CD1c-positive myeloid dendritic cell (primary cell): ENCODE data around the gene EXD3.
"Not testable (repeated sequence)": the region's sequence is repeated elsewhere in the genome, so short reads cannot be mapped to it uniquely, and the experiment has no call there.

Experiments
- DNase-seq: peaks from one replicate; pipeline ENCODE4 v3.0.0-alpha.2; 2016; ENCODE audit errors: extremely low spot score

EXD3 gene

DNA sequence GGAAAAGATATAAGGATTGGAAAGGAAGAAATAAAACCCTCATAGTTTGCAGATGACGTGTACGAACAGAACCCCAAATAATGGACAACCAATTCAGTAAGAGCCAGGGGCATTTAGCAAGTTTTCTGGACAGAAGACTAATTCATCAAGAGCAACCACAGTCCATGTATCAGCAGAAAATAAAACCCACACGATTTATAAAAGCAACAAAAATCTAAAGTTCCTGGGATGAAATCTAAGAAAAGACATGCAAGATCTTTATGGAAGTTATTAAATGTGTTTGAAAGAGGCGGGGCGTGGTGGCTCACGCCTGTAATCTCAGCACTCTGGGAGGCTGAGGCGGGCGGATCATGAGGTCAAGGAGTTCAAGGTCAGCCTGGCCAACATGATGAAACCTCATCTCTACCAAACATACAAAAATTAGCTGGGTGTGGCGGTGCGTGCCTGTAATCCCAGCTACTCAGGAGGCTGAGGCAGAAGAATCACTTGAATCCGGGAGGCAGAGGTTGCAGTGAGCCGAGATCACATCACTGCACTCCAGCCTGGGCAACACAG is 83.0 kb downstream of the EXD3 start:
- not testable (repeated sequence) for DNase-seq

DNA sequence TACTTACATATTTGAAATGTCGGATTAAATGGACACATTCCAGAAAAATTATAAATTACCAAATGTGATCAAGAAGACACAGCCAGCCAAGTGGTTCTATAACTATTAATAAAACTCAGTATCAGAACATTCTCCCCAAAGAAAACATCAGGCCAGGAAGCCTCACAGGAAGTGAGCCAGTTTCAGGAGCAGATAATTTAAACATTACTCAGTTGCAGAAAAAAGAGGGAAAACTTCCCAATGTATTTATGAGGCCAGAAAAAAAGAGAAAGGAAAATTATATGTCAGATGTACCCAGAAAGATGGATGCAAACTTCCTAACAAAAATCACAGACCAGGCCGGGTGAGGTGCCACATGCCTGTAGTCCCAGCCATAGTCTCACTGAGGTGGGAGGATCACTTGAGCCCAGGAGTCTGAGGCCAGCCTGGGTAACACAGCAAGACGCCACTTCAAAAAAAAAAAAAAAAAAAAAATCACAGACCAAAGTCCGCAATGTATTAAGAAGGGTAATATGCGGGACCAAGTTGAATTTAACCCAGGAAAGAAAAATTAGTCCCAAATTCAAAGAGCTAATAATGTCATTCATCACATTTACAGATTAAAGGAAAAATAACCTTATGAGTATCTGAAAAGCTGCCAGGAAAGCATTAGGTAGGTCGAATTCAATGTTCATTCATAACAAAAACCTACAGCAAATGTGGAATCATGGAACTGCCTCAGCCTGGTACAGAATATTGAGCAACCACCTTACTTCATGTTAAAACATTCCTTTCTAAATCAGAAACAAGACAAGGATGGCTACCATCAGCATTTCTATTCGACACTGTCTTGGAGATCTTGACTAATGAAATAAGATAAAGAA is 83.7 kb downstream of the EXD3 start:
- no peak for DNase-seq

DNA sequence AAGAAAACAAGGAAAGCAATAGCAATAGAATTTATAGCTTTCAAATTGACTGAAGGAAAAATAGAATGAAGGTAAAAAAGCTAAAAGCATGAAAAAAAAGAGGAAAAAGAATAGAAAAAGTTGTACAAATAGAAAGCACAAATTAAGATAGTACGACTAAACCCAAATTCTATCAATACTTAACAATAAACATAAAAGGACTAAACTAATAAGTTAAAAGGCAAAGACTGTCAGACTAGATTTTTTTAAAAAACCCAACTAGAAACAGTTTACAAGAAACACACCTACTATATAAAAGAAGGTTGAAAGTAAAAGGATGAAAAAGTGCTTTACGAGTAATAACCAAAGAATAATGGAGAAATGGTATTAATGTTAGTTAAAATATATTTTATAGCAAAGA is 86.2 kb downstream of the EXD3 start:
- no peak for DNase-seq

DNA sequence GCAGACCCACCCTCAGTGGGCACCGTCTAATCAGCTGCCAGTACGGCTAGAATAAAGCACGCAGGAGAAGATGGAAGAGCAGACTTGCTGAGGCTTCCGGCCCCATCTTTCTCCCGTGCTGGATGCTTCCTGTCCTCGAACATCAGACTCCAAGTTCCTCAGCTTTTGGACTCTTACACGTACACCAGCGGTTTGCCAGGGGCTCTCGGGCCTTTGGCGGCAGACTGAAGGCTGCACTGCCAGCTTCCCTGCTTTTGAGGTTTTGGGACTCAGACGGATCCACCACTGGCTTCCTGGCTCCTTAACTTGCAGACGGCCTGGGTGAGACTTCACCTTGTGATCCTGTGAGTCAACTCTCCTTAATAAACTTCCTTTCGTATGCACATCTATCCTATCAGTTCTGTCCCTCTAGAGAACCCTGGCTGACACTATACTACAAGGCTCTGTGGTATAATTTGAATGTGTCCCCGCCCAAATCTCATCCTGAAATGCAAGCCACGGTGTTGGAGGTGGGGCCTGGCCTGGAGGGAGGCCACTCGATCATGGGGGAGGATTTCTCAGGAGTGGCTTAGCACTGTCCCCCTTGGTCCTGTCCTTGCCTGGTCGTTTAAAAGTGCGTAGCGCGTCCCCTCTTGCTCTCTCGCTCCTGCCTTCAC is 89.8 kb downstream of the EXD3 start:
- no peak for DNase-seq

DNA sequence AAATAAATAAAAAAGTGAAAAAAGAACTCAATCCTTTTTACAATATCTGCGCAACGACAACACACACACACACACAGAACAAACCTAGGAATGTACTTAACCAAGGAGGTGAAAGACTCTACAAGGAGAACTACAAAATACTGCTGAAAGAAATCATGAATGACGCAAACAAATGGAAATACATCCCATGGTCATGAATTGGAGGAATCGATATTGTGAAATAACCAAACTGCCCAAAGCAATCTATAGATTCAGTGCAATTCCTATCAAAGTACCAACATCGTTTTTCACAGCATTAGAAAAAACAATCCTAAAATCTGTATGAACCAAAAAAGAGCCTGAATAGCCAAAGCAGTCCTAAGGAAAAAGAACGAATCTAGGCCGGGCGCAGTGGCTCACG is 91.0 kb downstream of the EXD3 start:
- no peak for DNase-seq

DNA sequence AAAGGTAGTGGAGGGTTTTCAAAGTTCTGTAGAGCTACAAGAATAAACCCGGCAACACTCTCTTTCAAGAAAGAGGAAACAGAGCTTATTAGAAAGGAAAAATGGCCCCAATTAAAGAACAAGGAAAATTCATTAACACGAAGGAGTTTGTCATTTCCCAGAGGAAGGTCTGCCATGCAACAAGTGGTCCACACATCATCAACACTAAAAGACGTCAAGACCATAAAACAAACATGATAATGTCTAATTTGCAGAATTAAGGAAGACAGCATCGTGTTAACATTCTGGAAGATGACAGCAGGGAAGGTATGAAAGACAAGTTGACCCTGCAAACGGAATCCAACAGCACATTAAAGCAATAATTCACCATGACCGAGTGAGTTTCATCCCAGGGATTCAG is 92.3 kb downstream of the EXD3 start:
- no peak for DNase-seq

DNA sequence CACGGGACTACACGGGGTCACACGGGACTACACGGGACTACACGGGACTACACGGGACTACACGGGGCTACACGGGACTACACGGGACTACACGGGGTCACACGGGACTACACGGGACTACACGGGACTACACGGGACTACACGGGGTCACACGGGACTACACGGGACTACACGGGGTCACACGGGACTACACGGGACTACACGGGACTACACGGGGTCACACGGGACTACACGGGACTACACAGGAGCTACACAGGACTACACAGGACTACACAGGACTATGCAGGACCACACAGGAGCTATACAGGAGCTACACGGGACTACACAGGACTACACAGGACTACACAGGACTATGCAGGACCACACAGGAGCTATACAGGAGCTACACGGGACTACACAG is 93.4 kb downstream of the EXD3 start:
- not testable (repeated sequence) for DNase-seq

DNA sequence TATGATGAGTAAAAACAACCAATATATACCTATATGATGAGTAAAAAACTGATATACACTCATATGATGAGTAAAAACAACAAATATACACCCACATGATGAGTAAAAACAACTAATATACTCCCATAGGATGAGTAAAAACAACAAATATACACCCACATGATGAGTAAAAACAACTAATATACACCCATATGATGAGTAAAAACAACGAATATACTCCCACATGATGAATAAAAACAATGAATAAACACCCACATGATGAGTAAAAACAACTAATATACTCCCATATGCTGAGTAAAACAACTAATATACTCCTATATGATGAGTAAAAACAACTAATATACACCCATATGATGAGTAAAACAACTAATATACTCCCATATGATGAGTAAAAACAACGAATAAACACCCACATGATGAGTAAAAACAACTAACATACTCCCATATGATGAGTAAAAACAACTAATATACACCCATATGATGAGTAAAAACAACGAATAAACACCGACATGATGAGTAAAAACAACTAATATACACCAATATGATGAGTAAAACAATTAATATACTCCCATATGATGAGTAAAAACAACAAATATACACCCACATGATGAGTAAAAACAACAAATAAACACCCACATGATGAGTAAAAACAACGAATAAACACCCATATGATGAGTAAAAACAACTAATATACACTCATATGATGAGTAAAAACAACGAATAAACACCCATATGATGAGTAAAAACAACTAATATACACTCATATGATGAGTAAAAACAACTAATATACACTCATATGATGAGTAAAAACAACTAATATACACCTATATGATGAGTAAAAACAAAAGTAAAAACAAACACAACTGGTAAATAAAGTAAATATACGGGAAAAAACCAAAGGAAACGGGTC is 95.1 kb downstream of the EXD3 start:
- DNase-seq = peak; percentile 78

DNA sequence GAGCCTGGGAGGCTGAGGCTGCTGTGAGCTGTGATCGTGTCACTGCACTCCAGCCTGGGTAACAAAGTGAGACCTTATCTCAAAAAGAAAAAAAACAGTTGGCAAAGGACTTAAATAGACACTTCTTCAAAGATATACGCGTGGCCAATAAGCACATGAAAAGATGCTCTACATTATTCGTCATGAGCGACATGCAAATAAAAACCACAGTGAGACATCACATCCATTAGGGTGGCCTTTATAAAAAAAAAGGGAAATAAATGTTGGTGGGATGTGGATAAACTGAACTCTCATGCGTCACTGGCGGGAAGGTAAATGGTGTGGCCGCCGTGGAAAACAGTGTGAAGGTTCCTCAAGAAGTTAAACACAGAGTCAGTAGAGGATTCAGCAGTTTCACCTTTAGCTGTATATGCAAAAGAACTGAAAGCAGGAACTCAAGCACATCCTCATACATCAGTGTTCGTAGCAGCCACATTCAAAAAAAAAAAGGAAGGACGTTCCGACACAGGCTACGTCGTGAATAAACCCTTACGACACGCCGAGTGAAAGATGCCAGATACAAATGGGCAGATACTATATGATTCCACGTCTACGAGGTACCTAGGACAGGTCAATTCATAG is 96.4 kb downstream of the EXD3 start:
- DNase-seq = peak; percentile 90

DNA sequence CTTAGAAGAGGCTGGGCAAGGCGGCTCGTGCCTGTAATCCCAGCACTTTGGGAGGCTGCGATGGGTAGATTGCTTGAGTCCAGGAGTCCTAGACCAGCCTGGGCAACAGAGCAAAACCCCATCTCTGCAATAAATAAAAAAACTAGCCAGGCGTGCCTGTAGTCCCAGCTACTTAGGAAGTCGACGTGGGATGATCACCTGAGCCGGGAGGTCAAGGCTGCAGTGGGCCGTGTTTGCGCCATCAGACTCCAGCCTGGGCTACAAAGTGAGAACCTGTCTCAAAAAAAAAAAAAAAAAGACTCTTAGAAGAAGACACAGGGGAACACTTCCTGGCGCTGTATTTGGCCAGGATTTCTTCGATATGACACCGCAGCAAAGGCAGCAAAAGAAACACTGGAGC is 97.2 kb downstream of the EXD3 start:
- DNase-seq = no peak

DNA sequence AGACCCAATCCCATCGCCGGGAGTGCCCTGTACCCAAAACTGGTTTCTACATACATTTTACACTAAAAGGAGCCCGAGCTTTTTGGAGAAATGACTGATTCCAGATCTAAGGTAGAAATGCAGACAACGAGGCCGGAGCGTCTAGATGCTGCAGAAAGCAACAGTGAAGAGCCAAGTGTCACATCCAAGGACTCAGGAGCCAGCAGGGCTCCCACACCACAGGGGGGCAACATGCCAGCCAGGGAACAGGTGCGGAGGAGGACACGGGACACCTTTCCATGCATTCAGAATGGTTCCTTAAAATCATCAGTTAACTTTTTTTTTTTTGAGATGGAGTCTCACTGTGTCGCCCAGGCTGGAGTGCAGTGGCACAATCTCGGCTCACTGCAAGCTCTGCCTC is 97.8 kb downstream of the EXD3 start:
- no peak for DNase-seq

DNA sequence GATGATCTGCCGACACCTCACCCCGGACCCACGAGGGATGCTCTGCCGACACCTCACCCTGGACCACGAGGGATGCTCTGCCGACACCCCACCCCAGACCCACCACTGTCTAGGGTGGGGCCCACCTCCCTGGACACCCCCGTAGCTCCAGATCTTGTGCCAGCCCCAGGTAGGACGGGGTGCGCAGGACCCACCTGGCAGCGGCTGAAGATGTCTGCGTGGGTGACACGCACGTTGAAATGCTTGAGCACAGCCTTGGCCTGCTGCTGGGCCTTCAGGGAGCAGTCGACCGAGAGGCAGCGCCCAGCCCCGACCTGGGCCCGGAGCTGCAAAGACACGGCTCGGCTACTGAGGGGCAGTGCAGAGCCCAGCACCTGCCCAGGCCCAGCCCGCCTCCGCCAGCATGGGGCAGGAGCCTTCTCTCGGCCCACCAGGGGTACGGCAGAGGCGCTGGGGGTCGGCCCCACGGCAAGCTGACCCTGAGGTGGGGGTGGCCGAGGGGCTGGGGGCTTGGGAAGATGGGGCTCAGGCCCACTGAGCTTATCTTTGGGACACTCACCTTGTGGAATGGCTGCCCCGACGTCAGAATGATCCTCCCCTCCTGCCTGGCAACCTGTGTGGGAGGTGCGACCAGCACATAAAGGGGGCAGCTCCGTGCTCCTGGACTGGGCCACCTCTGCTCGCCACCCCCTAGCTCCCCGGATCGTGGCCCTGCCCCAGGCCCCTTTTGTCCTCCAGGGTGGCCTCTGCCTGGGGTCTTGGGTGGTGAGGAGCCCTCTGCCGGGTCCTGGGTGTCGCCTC is 99.2 kb downstream of the EXD3 start:
- no peak for DNase-seq

DNA sequence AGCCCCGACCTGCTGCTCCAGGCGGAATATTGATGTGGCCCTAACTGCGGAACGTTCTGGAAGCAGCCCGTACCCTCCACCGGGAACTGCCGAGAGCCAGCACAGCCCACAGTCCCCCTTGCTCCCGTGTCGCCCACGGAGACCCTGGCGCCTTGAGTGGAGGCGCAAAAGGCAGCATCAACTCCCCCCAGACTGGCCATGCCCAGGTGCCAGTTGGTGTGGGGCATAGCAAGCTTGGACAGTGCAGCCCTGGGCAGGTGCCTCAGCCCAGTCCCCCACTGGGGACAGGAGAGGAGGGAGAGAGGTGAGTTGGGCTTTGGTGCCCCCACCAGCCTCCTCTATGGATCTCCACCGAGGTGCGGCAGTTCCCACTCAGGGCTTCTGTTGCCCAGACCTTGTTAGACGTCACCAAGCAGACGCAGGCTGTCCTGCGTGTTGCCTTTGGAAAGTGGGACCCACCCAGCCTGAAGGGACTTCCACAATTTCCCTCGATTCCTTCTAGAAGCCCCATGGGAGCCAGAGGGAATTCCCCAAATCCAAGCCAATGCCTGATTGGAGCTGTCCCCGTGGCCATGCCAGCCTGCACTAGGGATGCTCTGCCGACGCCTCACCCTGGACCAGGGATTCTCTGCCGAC is 101.1 kb downstream of the EXD3 start:
- no peak for DNase-seq

DNA sequence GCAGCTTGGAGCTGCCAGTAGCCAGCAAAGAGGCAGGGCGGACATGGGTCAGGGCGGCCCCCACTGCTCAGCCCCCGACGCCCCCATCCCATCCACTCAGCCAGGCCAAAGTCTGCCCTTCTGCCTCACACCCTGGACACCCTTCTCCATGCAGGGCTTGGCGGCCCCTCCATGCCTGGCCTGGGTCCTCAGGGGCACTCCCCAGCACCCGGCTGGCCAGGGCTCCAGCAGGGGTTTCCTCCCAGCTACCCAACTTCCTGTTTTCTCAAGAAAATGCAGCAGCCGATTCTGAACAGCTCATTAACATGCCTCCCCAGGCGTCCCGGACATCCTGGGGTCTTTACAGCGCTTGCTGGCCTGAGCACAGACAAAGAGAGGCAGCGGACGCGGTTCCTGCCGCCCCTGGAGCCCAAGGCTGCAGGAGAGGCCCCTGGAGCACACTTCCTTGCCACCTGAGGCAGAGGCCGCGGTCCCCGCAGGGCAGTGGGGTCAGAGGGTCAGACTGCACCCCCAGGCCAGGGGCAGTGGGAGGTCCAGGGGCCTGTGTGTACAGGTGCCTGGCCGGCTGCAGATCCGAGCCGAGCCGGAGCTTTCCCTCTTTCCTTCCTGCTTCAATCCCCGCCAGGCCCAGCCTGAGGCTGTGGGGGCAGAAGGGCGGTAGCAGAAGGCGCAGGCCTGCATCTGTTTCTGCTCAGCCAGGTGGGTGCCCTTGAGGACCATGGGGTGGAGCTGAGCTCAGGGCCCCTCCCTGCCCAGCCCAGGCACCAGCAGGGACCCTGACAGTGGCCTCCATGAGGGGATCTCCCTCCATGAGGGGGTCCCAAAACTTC is 102.2 kb downstream of the EXD3 start:
- DNase-seq = peak; percentile 56

DNA sequence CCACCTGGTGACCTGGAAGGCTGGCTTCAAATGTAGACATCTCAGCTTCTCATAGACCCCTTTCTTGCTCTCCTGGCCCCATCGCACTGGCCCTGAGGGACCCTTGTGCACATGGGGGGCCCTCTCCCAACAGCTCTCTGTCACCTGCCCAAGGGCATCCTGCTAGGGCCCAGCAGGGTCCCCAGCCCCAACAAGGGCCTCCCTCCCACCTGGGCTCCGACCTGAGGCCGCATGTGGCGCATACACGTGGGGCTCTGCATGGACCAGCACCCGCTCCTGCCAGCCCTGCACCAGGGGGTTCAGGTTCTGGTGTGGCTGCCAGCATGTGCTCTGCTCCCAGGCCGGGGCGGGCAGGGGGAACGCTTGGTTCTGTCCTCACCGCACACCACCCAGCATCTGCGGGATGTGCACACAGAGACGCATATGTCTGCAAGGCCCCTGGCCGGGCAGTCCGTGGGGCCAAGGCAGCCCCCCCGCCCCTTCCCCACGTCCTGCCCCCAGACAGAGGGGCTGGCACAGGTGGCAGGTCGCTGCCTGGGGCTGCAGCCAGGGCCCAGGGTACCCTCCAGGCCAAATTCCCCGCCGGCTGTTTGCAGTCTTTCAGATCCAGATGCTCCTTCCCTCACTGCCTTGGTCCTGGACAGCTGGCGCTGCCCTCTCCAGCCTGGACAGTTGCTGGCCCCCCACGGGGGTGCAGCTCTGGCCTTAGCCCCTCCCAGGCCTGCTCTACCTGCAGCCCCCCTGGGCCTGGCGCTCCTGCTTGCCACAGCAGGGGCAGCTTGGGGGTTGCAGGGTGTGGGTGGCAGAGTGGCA is 103.0 kb downstream of the EXD3 start:
- DNase-seq = no peak

DNA sequence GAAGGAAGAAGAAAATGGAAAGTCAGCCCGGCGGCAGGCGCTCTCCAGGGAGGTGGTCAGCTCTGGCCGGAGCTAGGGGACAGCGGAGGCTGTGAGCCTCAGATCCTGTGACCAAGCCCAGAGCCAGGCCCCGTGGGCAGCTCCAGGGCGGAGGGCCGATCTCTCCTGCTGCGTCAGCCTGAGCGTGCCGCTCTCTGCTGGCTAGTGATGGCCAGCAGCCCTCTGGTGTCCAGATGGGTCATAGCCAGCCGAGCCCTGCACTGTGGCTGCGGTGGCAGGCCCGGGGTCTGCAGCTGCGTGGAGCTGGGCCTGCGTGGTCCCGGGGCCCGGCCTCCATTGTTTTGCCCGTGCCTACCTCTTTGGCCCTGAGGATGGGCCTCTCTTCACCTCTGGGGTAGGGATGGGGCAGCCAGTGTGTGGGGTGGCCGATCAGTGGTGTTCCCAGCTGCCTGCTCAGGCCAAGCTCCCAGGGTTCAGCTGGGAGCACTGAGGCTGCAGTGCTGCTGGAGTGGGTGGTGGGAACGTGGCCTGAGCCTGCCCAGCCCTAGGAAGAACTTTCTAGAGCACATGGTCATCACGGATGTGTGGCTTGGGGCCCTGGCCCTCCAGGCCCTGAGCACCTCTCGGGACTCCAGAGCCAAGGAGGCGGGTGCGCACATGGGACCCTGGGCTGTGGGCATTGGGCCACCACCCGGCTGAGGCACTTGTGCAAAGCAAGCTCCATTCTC is 103.8 kb downstream of the EXD3 start:
- DNase-seq = no peak

DNA sequence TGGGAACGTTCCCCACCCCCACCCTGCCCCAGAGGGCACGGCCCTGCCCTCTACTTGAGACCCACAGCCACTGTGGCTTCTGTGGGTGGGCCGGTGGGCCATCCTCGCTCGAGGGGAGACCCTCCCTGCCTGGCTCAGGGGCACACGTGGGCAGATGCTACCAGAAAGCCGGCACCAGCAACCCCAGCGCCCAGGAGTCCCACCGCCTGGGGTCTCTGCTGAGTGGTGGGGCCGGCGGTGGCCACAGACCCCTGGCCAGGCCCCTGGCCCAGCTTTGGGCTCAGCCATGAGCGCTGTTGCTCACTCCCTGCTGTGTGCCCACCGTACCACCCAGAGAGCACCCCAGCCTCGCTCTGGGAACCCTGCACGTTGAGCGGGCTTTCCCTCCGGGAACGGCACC is 104.4 kb downstream of the EXD3 start:
- no peak for DNase-seq
